Thoracic aorta (tissue), 2 donors: ENCODE data around the gene SDK2. TPM values are rescaled to one million over a fixed set of nuclear protein-coding genes. Genes with fewer than 3 reads are reported as not detected.

ENCODE experiments used
- ATAC-seq: fragments of 150-250 bp; one replicate; pipeline ENCODE4 v1.8.0; 2017; ENCODE audit warnings: low read depth; ENCODE audit not compliant: insufficient number of reproducible peaks, low FRiP score
- DNase-seq: peaks from one replicate; pipeline ENCODE4 v3.0.0-alpha.2; 2020; ENCODE audit warnings: low spot score
- H3K27ac ChIP-seq, 2 donors: fragments of 200-600 bp; sonication (generic); 1 replicate in 1 of 2; 2 replicates in 1 of 2; pipeline ENCODE4 v1.5.1; 2016; ENCODE audit warnings: mild to moderate bottlenecking in 2 of 2, moderate library complexity in 2 of 2
- H3K27me3 ChIP-seq: fragments of 200-600 bp; sonication (generic); replicated peaks from 2 replicates; pipeline ENCODE4 v1.6.0; 2016; ENCODE audit warnings: mild to moderate bottlenecking; ENCODE audit not compliant: insufficient read depth
- H3K36me3 ChIP-seq: fragments of 200-600 bp; sonication (generic); one replicate; pipeline ENCODE4 v1.5.1; 2016
- H3K4me1 ChIP-seq, 2 donors: fragments of 200-600 bp; sonication (generic); 1 replicate in 1 of 2; 2 replicates in 1 of 2; pipeline versions ENCODE4 v1.5.1 to v1.6.0; 2016; ENCODE audit warnings: low read depth in 2 of 2, mild to moderate bottlenecking in 1 of 2; ENCODE audit not compliant: control insufficient read depth in 1 of 2
- H3K4me3 ChIP-seq: fragments of 200-600 bp; sonication (generic); 2 replicates; pipeline ENCODE4 v1.5.1; 2016; ENCODE audit warnings: mild to moderate bottlenecking
- H3K9me3 ChIP-seq: fragments of 200-600 bp; sonication (generic); 2 replicates; pipeline ENCODE4 v1.5.1; 2016
- total RNA-seq, 2 donors: library from RNA; depleted of rRNA; stranded (reverse); fragments of >200 nt; gene quantifications; one replicate each; pipeline versions ENCODE4 v1.1.0 to v1.2.3, GENCODE V29; 2016
- TF ChIP-seq, protein P1 (sequence below): fragments of 200-600 bp; sonication (generic); IDR thresholded peaks from one replicate; pipeline ENCODE4 v1.5.1; 2019; ENCODE audit warnings: antibody characterized with exemption

SDK2 gene
- total RNA-seq, 2 donors from 2014 or later, result 6.0 to 8.9 TPM

DNA sequence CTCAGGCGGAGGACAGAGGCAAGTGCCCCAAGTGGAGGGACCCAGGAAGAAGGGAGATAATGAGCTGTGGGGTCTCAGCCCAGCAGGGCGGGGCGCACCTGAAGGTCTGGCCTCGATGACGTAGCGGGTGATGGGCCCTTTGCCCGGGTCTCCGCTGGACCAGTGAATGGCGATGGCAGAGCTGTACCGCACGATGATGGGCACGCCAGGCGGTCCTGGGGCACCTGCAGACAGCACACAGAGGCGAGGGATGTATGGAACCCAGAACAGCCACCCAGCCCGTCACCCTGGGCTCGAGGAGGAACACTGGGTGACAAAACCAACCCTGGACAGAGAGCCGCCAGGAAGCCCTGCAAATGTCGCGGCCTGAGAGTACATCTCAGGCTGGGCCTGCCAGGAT, 286.3 kb downstream of the SDK2 start:
- DNase-seq (no peak), ATAC-seq (no peak)
- TF ChIP-seq, protein P1, sequence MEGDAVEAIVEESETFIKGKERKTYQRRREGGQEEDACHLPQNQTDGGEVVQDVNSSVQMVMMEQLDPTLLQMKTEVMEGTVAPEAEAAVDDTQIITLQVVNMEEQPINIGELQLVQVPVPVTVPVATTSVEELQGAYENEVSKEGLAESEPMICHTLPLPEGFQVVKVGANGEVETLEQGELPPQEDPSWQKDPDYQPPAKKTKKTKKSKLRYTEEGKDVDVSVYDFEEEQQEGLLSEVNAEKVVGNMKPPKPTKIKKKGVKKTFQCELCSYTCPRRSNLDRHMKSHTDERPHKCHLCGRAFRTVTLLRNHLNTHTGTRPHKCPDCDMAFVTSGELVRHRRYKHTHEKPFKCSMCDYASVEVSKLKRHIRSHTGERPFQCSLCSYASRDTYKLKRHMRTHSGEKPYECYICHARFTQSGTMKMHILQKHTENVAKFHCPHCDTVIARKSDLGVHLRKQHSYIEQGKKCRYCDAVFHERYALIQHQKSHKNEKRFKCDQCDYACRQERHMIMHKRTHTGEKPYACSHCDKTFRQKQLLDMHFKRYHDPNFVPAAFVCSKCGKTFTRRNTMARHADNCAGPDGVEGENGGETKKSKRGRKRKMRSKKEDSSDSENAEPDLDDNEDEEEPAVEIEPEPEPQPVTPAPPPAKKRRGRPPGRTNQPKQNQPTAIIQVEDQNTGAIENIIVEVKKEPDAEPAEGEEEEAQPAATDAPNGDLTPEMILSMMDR, result no peak
- Histone ChIP-seq H3K27ac (no peak overlapping the region), H3K36me3 (no peaks in the 10 kb centered on the region), H3K9me3 (no peaks in the 10 kb centered on the region), H3K27me3 (no peaks in the 10 kb centered on the region), H3K4me3 (no peak overlapping the region), H3K4me1 (peaks cover 0 to 18% of the 10 kb centered on the region in 2 donors)

GRCh38 chr17:73357318-73357717, 286.9 kb downstream of the SDK2 start:
- H3K27me3 ChIP-seq, result no peaks in the 10 kb centered on the region
- TF ChIP-seq, protein P1, result no peak
- peaks cover 0 to 18% of the 10 kb centered on the region in 2 donors for H3K4me1 ChIP-seq
- no peak overlapping the region for H3K4me3 ChIP-seq
- H3K27ac ChIP-seq, result no peak overlapping the region
- H3K9me3 ChIP-seq, result no peaks in the 10 kb centered on the region
- ATAC-seq (no peak), DNase-seq (no peak)
- no peaks in the 10 kb centered on the region for H3K36me3 ChIP-seq

DNA sequence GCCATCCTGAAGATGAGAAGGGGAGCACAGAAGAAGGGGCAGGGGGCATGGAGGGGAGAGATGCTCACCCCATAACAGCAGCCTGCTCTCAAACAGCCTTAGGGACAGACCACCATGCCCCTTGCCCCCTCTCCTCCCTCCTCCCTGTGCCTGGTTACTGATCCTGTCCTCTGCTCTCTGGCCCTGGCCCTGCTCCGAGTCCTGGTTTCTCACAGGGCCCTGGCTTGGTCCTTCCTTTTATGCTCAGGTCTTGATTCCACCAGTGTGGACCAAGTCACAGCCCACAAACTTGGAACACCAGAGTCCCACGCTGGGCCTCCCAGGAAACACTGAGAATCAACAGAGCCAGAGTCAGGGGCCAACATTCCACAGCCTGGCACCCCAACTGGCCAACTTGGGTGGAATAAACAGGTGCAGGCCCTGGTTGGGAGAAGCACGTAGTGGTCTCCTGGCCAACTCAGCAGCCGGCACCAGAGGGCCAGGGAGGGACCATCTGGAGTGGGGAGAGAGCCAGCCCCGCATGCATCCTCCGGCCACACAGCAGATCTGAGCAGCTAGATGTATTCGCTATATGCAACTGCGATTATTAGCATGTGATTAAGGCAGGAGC, 287.6 kb downstream of the SDK2 start:
- no peak for DNase-seq
- Histone ChIP-seq H3K27ac (no peak overlapping the region), H3K27me3 (no peaks in the 10 kb centered on the region), H3K36me3 (no peaks in the 10 kb centered on the region), H3K9me3 (no peaks in the 10 kb centered on the region), H3K4me1 (peaks cover 0 to 18% of the 10 kb centered on the region in 2 donors), H3K4me3 (no peak overlapping the region)
- TF ChIP-seq, protein P1, result no peak
- ATAC-seq, result no peak

DNA sequence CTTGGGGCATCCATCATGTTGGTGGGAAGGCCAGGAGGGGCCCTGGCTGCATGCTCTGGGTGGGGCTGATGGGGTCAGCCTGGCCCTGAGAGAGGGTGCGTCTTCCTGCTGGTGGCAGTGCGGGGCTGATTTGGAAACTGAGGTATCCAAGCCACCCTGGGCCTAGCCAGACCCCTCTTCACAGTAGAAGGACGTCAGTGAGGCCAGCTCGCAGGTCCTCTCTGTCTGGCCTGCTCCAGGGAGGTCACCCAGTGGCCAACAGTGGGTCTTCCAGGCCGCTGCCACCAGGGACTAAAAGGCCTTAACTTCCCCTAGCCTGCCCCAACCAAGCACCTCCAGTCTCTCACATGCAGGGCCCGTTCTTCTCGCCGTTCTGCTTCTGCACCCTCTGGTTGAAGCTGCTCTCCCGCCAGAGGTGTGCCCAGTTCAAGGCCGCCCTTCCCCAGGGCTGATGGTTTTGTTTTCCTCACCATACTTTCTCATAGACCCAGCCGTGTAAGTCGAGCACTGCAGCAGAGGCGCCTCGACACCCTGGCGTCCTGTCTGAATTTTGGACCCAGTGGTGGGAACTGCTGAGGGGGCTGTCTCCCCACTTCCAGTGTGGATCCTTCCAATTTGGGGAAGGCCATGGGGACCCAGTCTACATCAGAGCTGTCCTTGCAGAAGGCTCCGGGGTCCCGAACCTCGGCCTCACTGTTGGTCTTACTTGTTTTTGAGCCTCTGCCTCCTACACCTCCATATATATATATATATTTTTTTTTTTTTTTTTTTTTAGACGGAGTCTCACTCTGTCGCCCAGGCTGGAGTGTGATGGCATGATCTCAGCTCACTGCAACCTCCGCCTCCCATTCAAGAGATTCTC, 289.6 kb downstream of the SDK2 start:
- TF ChIP-seq, protein P1, result no peak
- Histone ChIP-seq H3K4me3 (no peak overlapping the region), H3K27ac (no peak overlapping the region), H3K9me3 (no peaks in the 10 kb centered on the region), H3K36me3 (no peaks in the 10 kb centered on the region), H3K4me1 (peaks cover 0 to 18% of the 10 kb centered on the region in 2 donors), H3K27me3 (no peaks in the 10 kb centered on the region)
- DNase-seq (no peak), ATAC-seq (no peak)

GRCh38 chr17:73352261-73352660, 292.0 kb downstream of the SDK2 start:
- no peak for ATAC-seq
- Histone ChIP-seq H3K36me3 (no peaks in the 10 kb centered on the region), H3K27ac (no peak overlapping the region), H3K4me3 (no peak overlapping the region), H3K9me3 (no peaks in the 10 kb centered on the region), H3K4me1 (peaks cover 0 to 23% of the 10 kb centered on the region in 2 donors), H3K27me3 (no peaks in the 10 kb centered on the region)
- TF ChIP-seq, protein P1, result no peak
- DNase-seq, result no peak
